GM23338 (cell line): Measurements from ENCODE around the gene MARCHF10. TPM values are rescaled to one million over a fixed set of nuclear protein-coding genes. Genes with fewer than 3 reads are reported as not detected.

Source experiments
- ATAC-seq: fragments of 200-7000 bp; cut with Tn5 transposase; 3 replicates; pipeline ENCODE4 v1.9.1; 2020
- DNase-seq: peaks from one replicate; pipeline ENCODE4 v3.0.0-alpha.2; 2015; ENCODE audit warnings: low spot score
- H2AFZ ChIP-seq: fragments of 200-600 bp; sonication (generic); 2 replicates; pipeline ENCODE4 v1.8.0; 2016; ENCODE audit warnings: antibody characterized with exemption, mild to moderate bottlenecking, moderate library complexity
- H3F3A ChIP-seq: fragments of 200-600 bp; sonication (generic); replicated peaks from 2 replicates; pipeline ENCODE4 v1.8.0; 2017; ENCODE audit warnings: antibody characterized with exemption, mixed run types, low read depth
- H3K27ac ChIP-seq: fragments of 200-600 bp; sonication (generic); 2 replicates; pipeline ENCODE4 v1.6.1; 2016; ENCODE audit warnings: low read depth
- H3K27me3 ChIP-seq: fragments of 200-600 bp; sonication (generic); 2 replicates; pipeline ENCODE4 v1.8.0; 2016; ENCODE audit warnings: mild to moderate bottlenecking, mixed run types, moderate library complexity; ENCODE audit not compliant: insufficient read depth
- H3K36me3 ChIP-seq: fragments of 200-600 bp; sonication (generic); 2 replicates; pipeline ENCODE4 v1.8.0; 2016; ENCODE audit warnings: mild to moderate bottlenecking; ENCODE audit not compliant: insufficient read depth
- H3K4me1 ChIP-seq: fragments of 200-600 bp; sonication (generic); 2 replicates; pipeline ENCODE4 v1.8.0; 2016; ENCODE audit warnings: mild to moderate bottlenecking, moderate library complexity; ENCODE audit not compliant: insufficient read depth
- H3K4me2 ChIP-seq: fragments of 200-600 bp; sonication (generic); 2 replicates; pipeline ENCODE4 v1.7.1; 2017; ENCODE audit warnings: mixed run types
- H3K4me3 ChIP-seq: fragments of 200-600 bp; sonication (generic); 2 replicates; pipeline ENCODE4 v1.6.1; 2016; ENCODE audit warnings: mixed run types
- H3K79me2 ChIP-seq: fragments of 200-600 bp; sonication (generic); replicated peaks from 2 replicates; pipeline ENCODE4 v1.8.0; 2017; ENCODE audit warnings: mild to moderate bottlenecking; ENCODE audit not compliant: insufficient read depth
- H3K9me2 ChIP-seq: fragments of 200-600 bp; sonication (generic); 2 replicates; pipeline ENCODE4 v1.8.0; 2017; ENCODE audit not compliant: insufficient read depth
- H4K20me1 ChIP-seq: fragments of 200-600 bp; sonication (generic); replicated peaks from 2 replicates; pipeline ENCODE4 v1.8.0; 2017; ENCODE audit warnings: mild to moderate bottlenecking; ENCODE audit not compliant: insufficient read depth
- H3K27ac Mint-ChIP-seq: 2 replicates; pipeline ENCODE4 v1.8.0; 2020; ENCODE audit warnings: inconsistent platforms, mild to moderate bottlenecking, moderate library complexity, mixed read lengths
- H3K27me3 Mint-ChIP-seq: 3 replicates; pipeline ENCODE4 v1.8.0; 2022; ENCODE audit warnings: low read depth, mild to moderate bottlenecking, moderate library complexity, mixed read lengths, inconsistent platforms; ENCODE audit not compliant: insufficient read depth, poor library complexity
- H3K36me3 Mint-ChIP-seq: 3 replicates; pipeline ENCODE4 v1.8.0; 2021; ENCODE audit warnings: low read depth, mild to moderate bottlenecking, inconsistent platforms, moderate library complexity, mixed read lengths
- H3K4me1 Mint-ChIP-seq: 3 replicates; pipeline ENCODE4 v1.8.0; 2020; ENCODE audit warnings: mild to moderate bottlenecking, inconsistent platforms, mixed read lengths
- H3K4me3 Mint-ChIP-seq: 3 replicates; pipeline ENCODE4 v1.8.0; 2021; ENCODE audit warnings: moderate library complexity, mild to moderate bottlenecking, inconsistent platforms, mixed read lengths
- H3K9me3 Mint-ChIP-seq: 3 replicates; pipeline ENCODE4 v1.8.0; 2020; ENCODE audit warnings: moderate library complexity, mild to moderate bottlenecking, inconsistent platforms, mixed read lengths
- CTCF ChIP-seq, 2 experiments: fragments of 200-600 bp in 1 of 2; sonication (generic) in 1 of 2; conservative IDR thresholded peaks; 2 replicates each; pipeline versions ENCODE4 v1.5.1 to v1.6.1; 2016 to 2017; ENCODE audit warnings: antibody characterized with exemption in 2 of 2, low read depth in 2 of 2, mild to moderate bottlenecking in 2 of 2, moderate library complexity in 1 of 2
- ETS1 ChIP-seq: IDR thresholded peaks from 2 replicates; pipeline ENCODE4 v1.6.1; 2016; ENCODE audit warnings: antibody characterized with exemption
- JUNB ChIP-seq: IDR thresholded peaks from one replicate; pipeline ENCODE4 v1.6.1; 2016; ENCODE audit warnings: antibody characterized with exemption; ENCODE audit not compliant: unreplicated experiment
- POLR2AphosphoS5 ChIP-seq: IDR thresholded peaks from 2 replicates; pipeline ENCODE4 v1.6.1; 2016; ENCODE audit warnings: antibody characterized with exemption, low read depth
- STAT1 ChIP-seq: IDR thresholded peaks from one replicate; pipeline ENCODE4 v1.6.1; 2016; ENCODE audit warnings: antibody characterized with exemption; ENCODE audit not compliant: unreplicated experiment
- ZNF114 ChIP-seq: fragments of 250-450 bp; sonication (Bioruptor Pico); IDR thresholded peaks from 2 replicates; pipeline ENCODE4 v1.5.0; 2020; ENCODE audit warnings: mild to moderate bottlenecking, moderate library complexity
- ZNF331 ChIP-seq: fragments of 250-450 bp; sonication (Bioruptor Pico); IDR thresholded peaks from 2 replicates; pipeline ENCODE4 v1.5.0; 2020; ENCODE audit warnings: low read depth, mild to moderate bottlenecking, moderate library complexity
- polyA plus RNA-seq: library from polyadenylated mRNA; unstranded; fragments of >200 nt; fragmentation: Nextera tagmentation; extraction: Ambion mirVana; gene quantifications from 2 replicates; pipeline ENCODE4 v1.2.1, GENCODE V29; 2016
- total RNA-seq: library from RNA; depleted of rRNA; stranded (reverse); fragments of >200 nt; shearing (Covaris generic); gene quantifications from 2 replicates; pipeline ENCODE4 v1.2.3, GENCODE V29; 2014
- TF ChIP-seq, protein P1 (sequence below): IDR thresholded peaks from one replicate; pipeline ENCODE4 v1.6.1; 2018; ENCODE audit warnings: antibody characterized with exemption; ENCODE audit not compliant: unreplicated experiment

The MARCHF10 gene
- total and polyA plus RNA-seq, 2 experiments from 2014 or later = 0.50 TPM; not detected in 1

GRCh38 chr17:62818526-62818925, 10.4 kb upstream of the MARCHF10 start:
- no peak overlapping the region for H3K27ac ChIP-seq
- H3K27ac Mint-ChIP-seq = no peak overlapping the region
- no peaks in the 10 kb centered on the region for H3K79me2 ChIP-seq
- peaks cover 8% of the 10 kb centered on the region; the same call in 1 of the 2 replicates for H3K36me3 ChIP-seq
- peaks cover 4% of the 10 kb centered on the region for H3K27me3 Mint-ChIP-seq
- no peak overlapping the region for H2AFZ ChIP-seq
- ATAC-seq = peak; percentile 53
- H3K4me1 Mint-ChIP-seq = peaks cover 26% of the 10 kb centered on the region
- no peak for TF ChIP-seq ZNF331 (CRISPR knock-in tag)
- H4K20me1 ChIP-seq = no peaks in the 10 kb centered on the region
- no peak overlapping the region for H3K4me3 Mint-ChIP-seq
- H3K27me3 ChIP-seq = no peaks in the 10 kb centered on the region
- no peaks in the 10 kb centered on the region for H3K9me2 ChIP-seq
- H3K4me2 ChIP-seq = no peak overlapping the region
- no peaks in the 10 kb centered on the region for H3F3A ChIP-seq
- H3K9me3 Mint-ChIP-seq = peaks cover 8% of the 10 kb centered on the region; the same call in 2 of the 3 replicates
- H3K4me3 ChIP-seq = no peak overlapping the region
- H3K4me1 ChIP-seq = peaks cover 21% of the 10 kb centered on the region
- peaks cover 3% of the 10 kb centered on the region; the same call in 1 of the 3 replicates for H3K36me3 Mint-ChIP-seq
- DNase-seq = no peak

- Histone ChIP-seq H3K4me1 (peaks cover 20% of the 10 kb centered on the region), H3K27me3 (no peaks in the 10 kb centered on the region), H3K27ac (no peak overlapping the region), H3K36me3 (peaks cover 8% of the 10 kb centered on the region; the same call in 1 of the 2 replicates), H3K79me2 (no peaks in the 10 kb centered on the region), H3F3A (no peaks in the 10 kb centered on the region), H4K20me1 (no peaks in the 10 kb centered on the region), H3K4me3 (no peak overlapping the region), H3K4me2 (no peak overlapping the region), H3K9me2 (no peaks in the 10 kb centered on the region), H2AFZ (no peak overlapping the region)
- Mint-ChIP-seq H3K4me1 (peaks cover 23% of the 10 kb centered on the region), H3K4me3 (no peak overlapping the region), H3K9me3 (peaks cover 9% of the 10 kb centered on the region; the same call in 2 of the 3 replicates), H3K27me3 (peaks cover 4% of the 10 kb centered on the region), H3K27ac (no peak overlapping the region), H3K36me3 (peaks cover 3% of the 10 kb centered on the region; the same call in 1 of the 3 replicates)
- no peak for TF ChIP-seq JUNB
- no peak for TF ChIP-seq CTCF (conservative IDR thresholded peaks at IDR 0.05; ENCODE audit: low read depth in 2 of 2)
- no peak for TF ChIP-seq POLR2AphosphoS5
- no peak for TF ChIP-seq STAT1
- TF ChIP-seq ZNF114 (CRISPR knock-in tag) = no peak
- TF ChIP-seq, protein P1, sequence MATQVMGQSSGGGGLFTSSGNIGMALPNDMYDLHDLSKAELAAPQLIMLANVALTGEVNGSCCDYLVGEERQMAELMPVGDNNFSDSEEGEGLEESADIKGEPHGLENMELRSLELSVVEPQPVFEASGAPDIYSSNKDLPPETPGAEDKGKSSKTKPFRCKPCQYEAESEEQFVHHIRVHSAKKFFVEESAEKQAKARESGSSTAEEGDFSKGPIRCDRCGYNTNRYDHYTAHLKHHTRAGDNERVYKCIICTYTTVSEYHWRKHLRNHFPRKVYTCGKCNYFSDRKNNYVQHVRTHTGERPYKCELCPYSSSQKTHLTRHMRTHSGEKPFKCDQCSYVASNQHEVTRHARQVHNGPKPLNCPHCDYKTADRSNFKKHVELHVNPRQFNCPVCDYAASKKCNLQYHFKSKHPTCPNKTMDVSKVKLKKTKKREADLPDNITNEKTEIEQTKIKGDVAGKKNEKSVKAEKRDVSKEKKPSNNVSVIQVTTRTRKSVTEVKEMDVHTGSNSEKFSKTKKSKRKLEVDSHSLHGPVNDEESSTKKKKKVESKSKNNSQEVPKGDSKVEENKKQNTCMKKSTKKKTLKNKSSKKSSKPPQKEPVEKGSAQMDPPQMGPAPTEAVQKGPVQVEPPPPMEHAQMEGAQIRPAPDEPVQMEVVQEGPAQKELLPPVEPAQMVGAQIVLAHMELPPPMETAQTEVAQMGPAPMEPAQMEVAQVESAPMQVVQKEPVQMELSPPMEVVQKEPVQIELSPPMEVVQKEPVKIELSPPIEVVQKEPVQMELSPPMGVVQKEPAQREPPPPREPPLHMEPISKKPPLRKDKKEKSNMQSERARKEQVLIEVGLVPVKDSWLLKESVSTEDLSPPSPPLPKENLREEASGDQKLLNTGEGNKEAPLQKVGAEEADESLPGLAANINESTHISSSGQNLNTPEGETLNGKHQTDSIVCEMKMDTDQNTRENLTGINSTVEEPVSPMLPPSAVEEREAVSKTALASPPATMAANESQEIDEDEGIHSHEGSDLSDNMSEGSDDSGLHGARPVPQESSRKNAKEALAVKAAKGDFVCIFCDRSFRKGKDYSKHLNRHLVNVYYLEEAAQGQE = no peak
- TF ChIP-seq ETS1 = no peak
- DNase-seq (no peak), ATAC-seq (no peak)
Measured at GRCh38 chr17:62816282-62816839, 8.2 kb upstream of the MARCHF10 start.
